GM10266 (cell line): ENCODE data around the gene MIB1.

Experiments used
- DNase-seq: peaks from one replicate; pipeline ENCODE4 v3.0.0; 2012; ENCODE audit errors: extremely low spot score
- TF ChIP-seq, protein P1 (sequence below): IDR thresholded peaks from 2 replicates; pipeline ENCODE4 v1.5.1; 2012; ENCODE audit warnings: mild to moderate bottlenecking, low read depth; ENCODE audit not compliant: control insufficient read depth, insufficient read depth; ENCODE audit errors: missing control alignments

Gene MIB1

GRCh38 chr18:21740538-21741311 lies at the start of gene MIB1:
TSS of gene MIB1 (plus strand) at chr18:21740792. CDS start at chr18:21741584, 792 bp downstream.
- DNase-seq: peak; percentile 96
- TF ChIP-seq, protein P1, sequence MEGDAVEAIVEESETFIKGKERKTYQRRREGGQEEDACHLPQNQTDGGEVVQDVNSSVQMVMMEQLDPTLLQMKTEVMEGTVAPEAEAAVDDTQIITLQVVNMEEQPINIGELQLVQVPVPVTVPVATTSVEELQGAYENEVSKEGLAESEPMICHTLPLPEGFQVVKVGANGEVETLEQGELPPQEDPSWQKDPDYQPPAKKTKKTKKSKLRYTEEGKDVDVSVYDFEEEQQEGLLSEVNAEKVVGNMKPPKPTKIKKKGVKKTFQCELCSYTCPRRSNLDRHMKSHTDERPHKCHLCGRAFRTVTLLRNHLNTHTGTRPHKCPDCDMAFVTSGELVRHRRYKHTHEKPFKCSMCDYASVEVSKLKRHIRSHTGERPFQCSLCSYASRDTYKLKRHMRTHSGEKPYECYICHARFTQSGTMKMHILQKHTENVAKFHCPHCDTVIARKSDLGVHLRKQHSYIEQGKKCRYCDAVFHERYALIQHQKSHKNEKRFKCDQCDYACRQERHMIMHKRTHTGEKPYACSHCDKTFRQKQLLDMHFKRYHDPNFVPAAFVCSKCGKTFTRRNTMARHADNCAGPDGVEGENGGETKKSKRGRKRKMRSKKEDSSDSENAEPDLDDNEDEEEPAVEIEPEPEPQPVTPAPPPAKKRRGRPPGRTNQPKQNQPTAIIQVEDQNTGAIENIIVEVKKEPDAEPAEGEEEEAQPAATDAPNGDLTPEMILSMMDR: no peak

DNA sequence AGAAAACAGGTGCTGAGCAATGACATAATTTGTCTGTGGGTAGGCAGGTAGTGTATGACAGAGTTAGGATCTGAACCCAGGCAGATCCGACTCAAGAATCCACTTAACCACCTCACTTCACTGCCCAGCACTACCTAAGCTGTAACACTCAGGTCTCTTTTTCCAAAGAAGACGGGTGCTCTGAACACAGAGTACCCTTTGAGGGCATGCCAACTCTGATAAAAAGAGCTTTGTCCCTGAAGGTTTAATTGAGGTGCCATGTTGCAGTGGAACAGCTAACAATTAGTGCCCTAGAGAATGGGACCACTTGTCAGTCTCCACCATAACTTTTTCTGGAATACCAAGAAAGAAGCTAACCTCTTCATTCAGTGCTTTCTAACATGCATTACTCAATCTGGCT lies 47.3 kb upstream of the MIB1 start:
- no peak for DNase-seq
- TF ChIP-seq, protein P1: no peak

DNA sequence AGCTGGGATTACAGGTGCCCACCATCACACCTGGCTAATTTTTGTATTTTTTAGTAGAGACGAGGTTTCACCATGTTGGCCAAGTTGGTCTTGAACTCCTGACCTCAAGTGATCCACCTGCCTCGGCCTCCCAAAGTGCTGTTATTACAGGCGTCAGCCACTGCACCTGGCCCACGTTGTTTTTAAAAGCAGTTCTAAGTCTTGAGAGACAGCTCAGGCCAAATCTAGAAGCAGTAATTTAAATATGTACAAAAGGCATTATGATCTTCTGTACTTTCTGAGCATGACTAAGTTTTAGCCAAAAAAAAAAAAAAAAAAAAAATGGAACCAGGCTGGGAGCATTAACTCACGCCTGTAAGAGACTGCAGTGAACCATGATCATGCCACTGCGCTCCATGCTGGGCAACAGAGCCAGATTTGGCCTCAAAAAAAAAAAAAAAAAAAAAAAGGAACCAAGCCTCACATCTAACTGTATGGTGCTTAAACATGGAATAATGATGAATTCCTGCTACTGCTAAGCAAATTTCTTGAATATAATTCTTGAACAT lies 40.0 kb upstream of the MIB1 start:
- no peak for DNase-seq
- TF ChIP-seq, protein P1: no peak

GRCh38 chr18:21701621-21702020 lies 39.0 kb upstream of the MIB1 start:
- DNase-seq: no peak
- TF ChIP-seq, protein P1: no peak

- DNase-seq: no peak
- TF ChIP-seq, protein P1: no peak
Observed at GRCh38 chr18:21702602-21703001, 38.0 kb upstream of the MIB1 start.

DNA sequence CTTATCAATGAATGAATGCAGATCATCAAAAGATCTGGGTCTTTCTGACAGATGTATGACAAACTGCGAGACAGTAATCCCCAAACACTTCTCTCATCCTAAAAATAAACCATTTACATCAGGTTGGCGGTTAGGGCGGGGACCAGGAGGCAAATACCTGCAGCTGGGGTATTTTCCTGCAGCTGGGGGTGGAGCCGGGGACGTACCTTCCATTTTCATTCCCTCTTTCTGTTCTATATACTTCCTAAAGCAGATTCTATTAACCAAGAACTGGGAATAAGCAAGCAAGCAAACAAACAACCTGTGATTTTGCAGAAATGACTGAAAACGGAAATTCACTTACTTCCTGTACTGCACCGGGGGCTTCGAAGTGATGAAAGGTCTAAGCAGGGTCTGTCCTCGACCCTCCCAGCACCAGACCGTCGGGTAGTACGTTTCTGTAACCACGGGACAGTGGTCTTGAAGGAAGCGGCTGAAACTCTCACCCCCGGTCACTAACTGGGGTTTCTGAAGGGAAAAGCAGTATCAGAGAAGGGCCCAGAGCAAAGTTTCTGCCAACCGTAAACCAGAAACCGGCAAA lies 37.3 kb upstream of the MIB1 start:
- DNase-seq: peak; percentile 67

More for the DNA sequence above, 37.3 kb upstream of the MIB1 start:
- TF ChIP-seq, protein P1: no peak
